Neutrophil (primary cell): ENCODE measurements around the gene PID1.
"Not testable (repeated sequence)": the region's sequence is repeated elsewhere in the genome, so short reads cannot be mapped to it uniquely, and the experiment has no call there.

Source experiments
- H3K27ac ChIP-seq: fragments of 200-600 bp; sonication (generic); 2 replicates; pipeline ENCODE4 v1.5.1; 2016; ENCODE audit warnings: mild to moderate bottlenecking, moderate library complexity
- H3K27me3 ChIP-seq: fragments of 200-600 bp; sonication (generic); 2 replicates; pipeline ENCODE4 v1.6.0; 2016; ENCODE audit warnings: mild to moderate bottlenecking
- H3K36me3 ChIP-seq: fragments of 200-600 bp; sonication (generic); 2 replicates; pipeline ENCODE4 v1.5.1; 2017
- H3K4me1 ChIP-seq, 2 experiments: fragments of 200-600 bp in 1 of 2; sonication (generic) in 1 of 2; 1 replicate in 1 of 2; 2 replicates in 1 of 2; pipeline versions ENCODE4 v1.5.1 to v1.6.1; 2013 to 2016; ENCODE audit warnings: low read depth in 1 of 2, low read length in 1 of 2, mild to moderate bottlenecking in 1 of 2, moderate library complexity in 1 of 2; ENCODE audit not compliant: control insufficient read depth in 1 of 2, insufficient read depth in 1 of 2
- H3K4me3 ChIP-seq, 2 experiments: fragments of 200-600 bp in 1 of 2; sonication (generic) in 1 of 2; 1 replicate in 1 of 2; 2 replicates in 1 of 2; pipeline ENCODE4 v1.5.1; 2013 to 2016; ENCODE audit warnings: low read depth in 1 of 2, low read length in 1 of 2, mild to moderate bottlenecking in 1 of 2, moderate library complexity in 1 of 2
- H3K9me3 ChIP-seq: fragments of 200-600 bp; sonication (generic); 2 replicates; pipeline ENCODE4 v1.5.1; 2016
- CTCF ChIP-seq: fragments of 200-600 bp; sonication (generic); IDR thresholded peaks from 2 replicates; pipeline ENCODE4 v1.5.1; 2016; ENCODE audit warnings: antibody characterized with exemption

Gene PID1

GRCh38 chr2:229083606-229084340 is 187.3 kb downstream of the PID1 start:
- H3K4me1 ChIP-seq: no peaks in the 10 kb centered on the region
- no peaks in the 10 kb centered on the region for H3K36me3 ChIP-seq
- no peak for TF ChIP-seq CTCF
- H3K27me3 ChIP-seq: no peaks in the 10 kb centered on the region
- H3K4me3 ChIP-seq: no peak overlapping the region
- no peak overlapping the region for H3K27ac ChIP-seq
- H3K9me3 ChIP-seq: no peaks in the 10 kb centered on the region

DNA sequence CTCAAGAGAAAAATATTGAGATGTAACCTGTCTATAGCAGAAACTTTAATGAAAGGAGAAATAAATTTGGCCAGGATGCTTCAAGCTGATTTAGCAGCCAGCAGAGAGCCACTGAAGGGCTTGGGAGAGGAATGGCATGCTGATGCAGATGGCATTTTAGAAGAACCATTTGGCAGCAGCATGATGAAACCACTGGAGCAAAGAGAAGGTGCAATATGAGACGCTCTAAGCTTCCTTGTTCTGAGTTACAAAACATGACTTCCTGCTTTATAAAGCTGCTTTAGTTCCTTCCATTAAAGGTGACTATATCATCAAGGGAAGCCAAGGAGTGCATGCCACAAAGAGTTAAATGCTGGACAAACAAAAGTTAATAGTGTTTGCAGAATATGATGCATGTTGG is 189.7 kb downstream of the PID1 start:
- Histone ChIP-seq H3K4me3 (no peak overlapping the region), H3K4me1 (no peaks in the 10 kb centered on the region), H3K27ac (no peak overlapping the region), H3K9me3 (no peaks in the 10 kb centered on the region), H3K36me3 (no peaks in the 10 kb centered on the region), H3K27me3 (no peaks in the 10 kb centered on the region)
- no peak for TF ChIP-seq CTCF

DNA sequence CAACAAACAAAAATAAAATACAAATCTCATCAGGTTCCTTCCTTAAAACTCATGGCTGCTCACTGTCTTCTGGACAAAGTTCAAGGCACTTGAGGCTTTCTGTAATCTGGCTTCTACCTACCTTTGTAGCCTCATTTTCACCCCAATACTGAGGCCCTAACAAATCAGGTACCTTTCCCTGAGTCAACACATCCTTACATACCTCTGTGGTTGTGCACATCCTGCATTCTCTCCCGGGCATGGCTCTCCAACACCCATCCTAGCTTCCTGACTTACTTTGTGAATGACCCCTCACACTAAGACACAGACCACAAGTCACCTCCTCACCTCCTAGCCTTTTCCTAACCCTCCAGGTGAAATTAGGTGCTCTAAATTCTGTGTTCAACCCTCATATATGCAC is 190.9 kb downstream of the PID1 start:
- no peak overlapping the region for H3K4me3 ChIP-seq

GRCh38 chr2:229076886-229077285 is 194.2 kb downstream of the PID1 start:
- H3K27me3 ChIP-seq, H3K4me1 ChIP-seq, H3K27ac ChIP-seq, H3K4me3 ChIP-seq, H3K36me3 ChIP-seq, H3K9me3 ChIP-seq: not testable (repeated sequence)

More for the DNA sequence above, 190.9 kb downstream of the PID1 start:
- Histone ChIP-seq H3K9me3 (no peaks in the 10 kb centered on the region), H3K27me3 (no peaks in the 10 kb centered on the region), H3K4me1 (no peaks in the 10 kb centered on the region), H3K36me3 (no peaks in the 10 kb centered on the region), H3K27ac (no peak overlapping the region)
- no peak for TF ChIP-seq CTCF

DNA sequence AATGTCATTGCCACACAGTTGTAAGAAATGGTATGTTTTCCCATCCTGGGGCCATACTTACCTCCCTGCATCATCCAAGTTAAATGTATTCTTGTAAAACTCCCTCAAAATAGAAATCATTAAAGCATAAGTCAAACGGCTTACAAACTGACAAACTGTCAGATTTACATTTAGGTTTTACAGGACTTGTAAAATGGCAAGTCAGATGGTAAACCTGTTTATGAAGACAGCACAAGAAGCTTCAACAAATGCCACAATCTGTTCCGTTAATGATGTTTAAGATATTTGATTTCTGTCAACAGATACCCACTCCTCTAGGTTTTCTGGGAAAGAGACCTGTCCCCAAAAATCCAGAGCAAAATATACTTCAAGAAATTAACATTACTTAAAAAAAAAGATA is 197.2 kb downstream of the PID1 start:
- Histone ChIP-seq H3K4me3 (no peak overlapping the region), H3K4me1 (no peaks in the 10 kb centered on the region), H3K27ac (no peak overlapping the region), H3K36me3 (no peaks in the 10 kb centered on the region), H3K9me3 (no peaks in the 10 kb centered on the region), H3K27me3 (no peaks in the 10 kb centered on the region)
- TF ChIP-seq CTCF: no peak

GRCh38 chr2:229071292-229071976 is 199.7 kb downstream of the PID1 start:
- no peak overlapping the region for H3K4me3 ChIP-seq
- no peaks in the 10 kb centered on the region for H3K27me3 ChIP-seq
- TF ChIP-seq CTCF: no peak
- no peaks in the 10 kb centered on the region for H3K4me1 ChIP-seq
- H3K9me3 ChIP-seq: no peaks in the 10 kb centered on the region
- no peaks in the 10 kb centered on the region for H3K36me3 ChIP-seq
- no peak overlapping the region for H3K27ac ChIP-seq
